OCI-LY3 (cell line): ENCODE data around the gene TSPAN14.

Experiments
- CTCF ChIP-seq: fragments of 200-600, 300-600 bp; sonication (generic); IDR thresholded peaks from 2 replicates; pipeline ENCODE4 v1.5.1; 2014; ENCODE audit warnings: antibody characterized with exemption, low read length, low read depth
- EZH2phosphoT487 ChIP-seq: fragments of 200-600 bp; shearing (Covaris generic); IDR thresholded peaks from 2 replicates; pipeline ENCODE4 v1.6.1; 2018; ENCODE audit warnings: antibody characterized with exemption, mixed run types, low read depth

- no peak for TF ChIP-seq CTCF
- no peak for TF ChIP-seq EZH2phosphoT487
These were observed 117.2 kb downstream of the TSPAN14 start for GRCh38 chr10:80571352-80571751.
